ENCODE measurements around the gene LRRC8D.
"Not testable (repeated sequence)": the region's sequence is repeated elsewhere in the genome, so short reads cannot be mapped to it uniquely, and the experiment has no call there.

Gene LRRC8D

DNA sequence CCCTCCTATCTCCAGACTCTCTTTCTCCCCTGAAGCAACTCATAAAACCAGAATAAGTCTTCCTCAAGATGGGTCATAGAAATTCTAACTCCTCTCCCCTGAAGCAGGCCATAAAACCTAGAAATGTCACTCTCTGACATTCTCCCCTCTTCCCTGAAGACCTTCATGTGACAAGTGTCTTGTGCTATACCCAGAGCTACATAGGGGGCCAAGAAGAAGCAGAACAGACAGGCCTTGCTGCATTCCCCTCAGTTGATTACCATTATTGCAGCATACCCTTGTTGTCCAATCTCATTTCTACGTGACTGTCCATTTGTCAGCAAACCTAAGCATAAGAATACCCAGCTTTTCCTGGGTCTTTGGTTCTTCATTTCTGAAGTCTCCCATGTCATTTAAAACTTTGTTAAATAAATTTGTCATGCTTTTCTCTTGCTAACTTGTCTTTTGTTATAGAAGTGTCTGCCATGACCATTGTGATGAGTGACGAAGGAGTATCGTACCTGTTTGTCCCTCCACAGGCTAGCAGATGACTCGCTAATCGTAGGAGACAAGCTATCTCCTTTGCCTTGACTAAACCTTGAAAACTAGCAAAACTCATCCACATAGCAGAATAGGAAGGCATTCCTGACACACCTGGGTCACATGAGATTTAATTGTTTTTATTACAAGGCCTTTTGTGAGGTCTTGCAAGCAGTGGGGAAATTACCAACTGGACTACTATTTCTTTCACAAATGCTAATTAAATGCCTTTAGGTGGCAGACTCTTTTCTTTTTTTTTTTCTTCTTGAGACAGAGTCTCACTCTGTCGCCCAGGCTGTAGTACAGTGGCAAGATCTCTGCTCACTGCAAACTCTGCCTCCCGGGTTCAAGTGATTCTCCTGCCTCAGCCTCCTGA is 134.7 kb downstream of the LRRC8D start:
- DNase-seq (ENCODE audit: low read depth, low spot score) = no peak

DNA sequence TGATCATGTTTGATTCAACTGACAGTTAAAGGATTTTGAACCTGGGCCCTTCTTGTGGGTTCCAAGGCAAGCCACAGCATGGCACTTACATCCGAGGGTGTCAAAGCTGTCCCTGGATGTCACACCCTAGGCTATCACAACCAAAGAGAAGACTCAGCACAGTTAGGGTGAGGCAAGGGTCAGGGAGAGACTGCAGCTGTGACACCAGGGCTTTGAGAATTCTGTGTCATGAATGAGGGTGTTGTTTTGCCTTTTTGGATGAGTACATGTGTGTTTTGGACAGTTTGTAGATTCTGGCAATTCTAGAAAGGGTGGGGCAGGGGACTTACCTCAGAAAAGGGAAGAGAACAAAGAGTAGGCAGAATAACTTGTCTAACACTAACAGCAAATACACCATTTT is 136.3 kb downstream of the LRRC8D start:
- no peak for DNase-seq (ENCODE audit: low read depth, low spot score)

DNA sequence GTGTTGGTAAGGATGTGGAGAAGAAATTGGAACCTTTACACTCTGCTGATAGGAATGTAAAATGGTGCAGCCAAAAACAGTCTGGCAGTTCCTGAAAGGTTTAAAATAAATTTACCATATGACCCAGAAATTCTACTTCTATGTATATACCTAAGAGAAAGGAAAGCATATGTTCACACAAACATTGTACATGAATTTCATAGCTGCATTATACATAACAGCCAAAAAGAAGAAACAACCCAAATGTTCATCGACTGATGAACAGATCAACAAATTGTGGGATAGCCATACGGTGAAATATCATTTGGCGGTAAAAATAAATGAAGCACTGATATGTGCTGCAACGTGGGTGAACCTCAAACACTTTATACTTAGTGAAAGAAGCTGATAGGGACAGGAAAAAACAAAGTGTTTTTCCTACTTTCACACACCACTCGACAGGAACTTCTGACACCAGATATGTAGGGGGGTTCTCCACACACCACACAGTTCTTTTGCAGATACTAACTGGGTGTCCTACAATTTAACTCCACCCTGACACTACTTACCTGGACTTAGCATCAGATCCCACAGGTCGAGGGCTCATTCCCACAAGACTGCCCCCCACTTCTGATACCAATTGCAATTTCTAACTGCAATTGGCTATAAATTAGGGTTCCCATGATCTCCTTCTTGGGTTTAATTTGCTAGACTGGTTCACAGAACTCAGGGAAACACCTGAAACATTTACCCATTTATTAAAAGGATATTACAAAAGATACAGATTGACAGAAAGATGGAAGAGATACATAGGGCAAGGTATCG is 138.2 kb downstream of the LRRC8D start:
- DNase-seq (ENCODE audit: low read depth, low spot score) = no peak

DNA sequence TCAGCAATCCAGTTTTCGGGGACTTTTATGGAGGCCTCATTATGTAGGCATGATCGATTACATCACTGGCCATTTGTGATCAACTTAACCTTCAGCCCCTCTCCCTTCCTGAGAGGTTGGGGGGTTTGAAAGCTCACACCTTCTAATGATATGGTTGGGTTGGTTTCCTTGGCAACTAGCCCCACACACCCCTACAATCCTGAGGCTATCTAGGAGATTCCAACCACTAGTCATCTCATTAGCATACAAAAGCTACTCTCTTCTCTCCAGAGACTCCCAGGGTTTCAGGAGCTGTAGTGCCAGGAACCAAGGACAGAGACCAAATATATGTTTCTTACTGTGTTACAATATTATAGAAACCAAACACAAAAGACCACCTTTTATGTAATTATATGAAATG is 138.9 kb downstream of the LRRC8D start:
- DNase-seq (ENCODE audit: low read depth, low spot score) = no peak

DNA sequence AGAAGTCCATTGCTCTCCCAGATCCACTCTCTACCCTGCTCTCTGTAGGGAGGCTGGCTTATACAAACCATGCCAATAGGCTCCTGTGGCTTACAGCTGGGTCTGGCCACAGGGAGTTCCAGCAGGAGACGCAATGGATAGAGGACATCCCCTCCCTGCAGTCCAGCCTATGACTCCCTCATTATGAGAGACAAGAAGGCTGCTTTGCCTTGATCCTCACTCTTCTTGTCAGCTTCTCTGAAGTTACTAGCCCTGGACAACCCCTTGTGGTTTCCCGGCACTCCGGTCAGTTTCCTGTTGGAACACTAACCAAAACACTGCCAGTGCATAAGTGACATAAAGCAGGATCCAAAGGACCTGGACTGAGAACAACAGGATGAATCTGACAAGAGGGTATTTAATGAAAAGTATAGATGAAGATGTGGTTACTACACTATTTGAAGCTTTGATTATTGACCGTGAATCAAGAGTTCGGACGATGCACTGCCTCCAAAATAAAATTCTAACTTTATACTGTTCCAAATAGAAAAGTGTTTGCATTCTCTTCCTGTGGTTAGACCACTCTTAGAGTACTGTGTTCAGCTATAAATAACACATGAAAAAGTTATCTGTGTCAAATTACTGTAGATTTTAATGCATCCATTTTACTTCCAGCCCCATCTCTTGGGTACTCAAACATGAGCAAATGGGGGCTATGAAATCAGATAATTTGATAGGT is 141.4 kb downstream of the LRRC8D start:
- peak; percentile 60 for DNase-seq (ENCODE audit: low read depth, low spot score)

DNA sequence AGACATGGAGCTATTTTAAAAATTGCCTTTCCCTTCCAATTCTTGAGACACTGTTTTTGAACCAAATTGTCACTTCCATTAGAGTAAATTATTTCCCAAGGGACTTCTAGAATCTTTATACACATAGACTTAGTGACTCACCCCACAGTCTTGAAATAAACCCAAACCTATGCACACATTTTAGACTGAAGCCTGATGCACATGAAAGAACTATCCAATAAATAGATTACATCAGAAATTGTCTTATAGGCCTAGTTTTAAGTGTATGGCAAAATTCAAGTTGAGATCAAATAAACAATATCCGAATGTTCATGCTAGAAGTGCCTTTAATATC is 141.9 kb downstream of the LRRC8D start:
- no peak for DNase-seq (ENCODE audit: low read depth, low spot score)

DNA sequence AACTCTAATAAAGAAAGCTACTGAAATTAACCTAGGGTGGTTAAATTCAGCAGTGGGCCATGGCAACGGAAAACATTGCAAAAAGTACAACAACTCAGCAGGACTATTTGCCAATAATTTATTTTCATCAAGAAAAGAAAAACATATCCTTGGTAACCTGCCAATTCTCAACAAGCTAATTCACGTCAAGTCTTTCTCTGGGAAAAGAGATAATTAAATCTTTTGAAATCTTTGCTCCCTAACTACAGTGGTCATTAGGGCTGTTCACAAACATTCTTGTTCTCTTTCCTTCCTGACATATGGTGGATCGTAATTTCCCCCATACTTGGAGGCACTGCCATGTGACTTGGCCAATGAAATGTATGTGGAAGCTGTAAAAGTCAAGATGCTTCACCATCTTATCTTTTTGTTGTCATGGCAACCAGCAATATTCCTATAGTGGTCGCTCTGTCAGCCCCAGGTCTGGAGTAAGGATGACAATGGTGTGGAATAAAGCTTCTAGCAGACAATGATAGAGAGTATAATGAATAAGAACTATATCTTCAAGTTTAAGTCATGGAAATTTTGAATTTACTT is 144.4 kb downstream of the LRRC8D start:
- DNase-seq (ENCODE audit: low read depth, low spot score) = no peak

DNA sequence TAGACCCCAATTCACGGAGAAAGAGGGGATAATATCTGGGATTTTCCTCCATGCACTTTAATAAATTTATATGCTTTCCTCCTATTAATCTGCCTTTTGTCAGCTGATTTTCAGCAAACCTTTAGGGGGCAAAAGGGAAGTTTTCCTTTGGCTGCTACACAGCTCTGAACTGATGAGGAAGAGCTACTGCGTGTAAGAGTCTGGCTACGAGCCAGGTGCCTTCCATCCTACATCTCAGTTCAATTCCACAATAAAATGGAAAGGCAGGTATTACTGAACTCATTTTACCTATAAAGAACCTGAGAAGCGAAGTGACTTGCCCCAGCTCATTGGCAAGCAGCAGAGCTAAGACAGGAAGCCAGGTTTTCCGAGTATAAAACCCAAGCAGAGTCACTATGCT is 145.8 kb downstream of the LRRC8D start:
- no peak for DNase-seq (ENCODE audit: low read depth, low spot score)

DNA sequence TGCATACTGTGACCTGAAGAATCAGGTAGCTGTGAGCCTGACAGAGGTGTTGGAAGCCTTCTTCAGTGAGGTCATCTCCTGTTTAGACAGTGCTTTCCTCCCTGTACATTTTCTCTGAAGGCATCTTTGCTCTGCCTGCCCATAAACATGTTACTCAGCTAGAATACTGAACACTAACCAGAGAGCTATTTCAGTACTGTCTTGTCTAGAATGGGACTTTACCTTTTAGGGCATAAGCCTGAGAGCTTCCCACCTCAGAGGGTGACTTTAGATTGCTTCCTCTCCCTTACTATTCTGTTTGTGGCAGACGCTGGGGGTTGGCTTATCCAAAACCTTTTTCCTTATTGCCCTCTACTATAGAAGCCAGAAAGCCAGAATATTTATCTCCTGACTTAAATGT is 150.8 kb downstream of the LRRC8D start:
- DNase-seq (ENCODE audit: low read depth, low spot score) = no peak

DNA sequence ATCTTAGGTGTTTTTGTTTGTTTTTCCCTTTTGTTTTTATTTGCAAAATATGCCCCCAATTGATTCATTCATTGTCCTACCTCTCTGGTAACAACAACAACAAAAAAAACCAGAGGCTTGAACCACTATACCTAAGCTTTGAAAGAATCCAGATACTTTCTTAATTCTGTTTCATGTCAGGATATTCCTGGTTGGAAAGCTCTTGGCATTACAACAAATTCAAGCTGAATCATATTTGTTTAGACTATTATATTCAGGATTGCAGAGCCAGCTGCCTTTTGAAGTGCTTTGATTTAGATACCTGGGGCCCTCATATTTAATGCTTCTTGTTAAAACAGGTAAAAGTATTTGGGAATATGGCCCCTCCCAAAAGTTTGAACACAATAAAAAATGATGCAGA is 151.2 kb downstream of the LRRC8D start:
- no peak for DNase-seq (ENCODE audit: low read depth, low spot score)

DNA sequence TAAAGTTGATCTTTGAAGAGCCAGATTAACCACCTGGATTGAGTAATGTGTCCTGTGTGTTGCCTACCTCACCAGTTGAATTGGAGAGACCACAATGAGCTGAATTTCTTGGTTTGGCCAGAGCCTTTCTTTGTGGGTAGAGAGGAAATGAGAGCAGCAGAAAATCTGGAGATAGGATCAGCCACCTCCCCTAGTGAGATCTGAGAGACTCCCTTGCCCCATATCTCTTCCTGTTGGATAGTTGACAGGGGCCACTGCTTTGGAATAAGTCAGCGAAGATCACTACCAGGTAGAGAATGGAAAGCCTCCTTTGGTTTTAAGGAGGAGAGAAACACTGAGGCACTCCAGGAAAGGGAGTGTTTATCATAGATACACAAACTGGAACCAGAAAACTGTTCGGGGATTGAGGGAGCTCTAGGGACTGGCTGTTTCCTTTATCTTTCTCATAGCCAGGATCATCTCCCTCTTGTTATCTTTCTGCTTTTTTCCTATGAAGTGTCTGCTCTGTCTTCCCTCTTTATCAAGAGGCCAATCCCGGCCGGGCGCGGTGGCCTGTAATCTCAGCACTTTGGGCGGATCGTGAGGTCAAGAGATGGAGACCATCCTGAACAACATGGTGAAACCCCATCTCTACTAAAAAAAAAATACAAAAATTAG is 152.8 kb downstream of the LRRC8D start:
- no peak for DNase-seq (ENCODE audit: low read depth, low spot score)

DNA sequence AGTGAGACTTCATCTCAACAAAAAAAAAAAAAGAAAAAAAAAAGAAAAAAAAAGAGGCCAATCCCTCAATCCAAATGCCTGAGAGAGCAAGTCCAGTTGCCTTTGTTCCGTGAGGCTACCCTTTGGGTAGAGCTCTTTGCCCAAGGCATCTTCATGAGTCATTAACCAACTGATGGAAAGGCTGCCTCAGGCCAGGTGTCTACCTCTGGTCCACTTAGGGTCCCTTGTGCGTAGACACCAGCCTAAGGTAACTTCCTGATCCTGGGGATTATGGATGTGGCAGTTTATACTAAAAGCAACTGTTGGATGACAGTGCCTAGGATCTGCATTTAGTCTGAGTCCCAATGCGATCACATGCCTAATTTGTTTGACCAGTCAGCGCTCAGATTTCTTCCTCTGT is 153.4 kb downstream of the LRRC8D start:
- DNase-seq (ENCODE audit: low read depth, low spot score) = no peak

DNA sequence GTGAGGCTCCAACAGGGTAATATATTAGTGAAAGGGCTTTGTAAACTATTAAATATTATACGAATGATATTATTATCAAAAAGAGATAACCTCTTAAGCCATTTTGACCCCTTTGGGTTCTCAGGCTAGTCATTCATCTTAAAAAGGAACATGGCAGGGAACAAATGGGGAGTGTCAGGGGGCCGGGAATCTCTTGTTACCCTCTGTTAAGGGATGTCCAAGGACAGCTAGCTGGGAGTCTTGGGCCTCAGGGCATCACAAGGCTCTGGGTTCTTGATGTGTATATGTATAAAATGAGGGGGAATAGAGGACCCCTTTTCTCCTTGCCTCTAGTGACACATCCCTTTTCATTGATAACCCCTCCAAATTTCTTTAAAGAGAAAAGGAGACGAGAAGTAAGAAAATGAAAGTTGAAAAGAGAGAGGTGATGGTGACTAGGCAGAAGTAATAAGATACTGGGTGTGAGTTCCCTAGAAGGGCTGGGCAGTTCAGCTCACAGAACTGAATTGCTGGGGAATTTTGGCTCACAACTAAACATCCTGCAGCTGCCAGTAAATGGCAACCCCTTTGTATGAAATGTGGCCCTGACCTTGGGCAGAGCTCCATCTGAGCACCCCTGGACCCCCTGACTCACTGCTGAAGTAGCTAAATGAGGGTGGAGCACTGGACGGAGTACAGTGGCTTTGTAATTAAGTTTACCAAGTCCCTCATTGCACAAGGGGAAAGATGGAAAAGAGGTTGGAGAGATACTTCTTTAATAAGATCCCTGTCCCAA is 154.1 kb downstream of the LRRC8D start:
- DNase-seq (ENCODE audit: low read depth, low spot score) = peak; percentile 80

DNA sequence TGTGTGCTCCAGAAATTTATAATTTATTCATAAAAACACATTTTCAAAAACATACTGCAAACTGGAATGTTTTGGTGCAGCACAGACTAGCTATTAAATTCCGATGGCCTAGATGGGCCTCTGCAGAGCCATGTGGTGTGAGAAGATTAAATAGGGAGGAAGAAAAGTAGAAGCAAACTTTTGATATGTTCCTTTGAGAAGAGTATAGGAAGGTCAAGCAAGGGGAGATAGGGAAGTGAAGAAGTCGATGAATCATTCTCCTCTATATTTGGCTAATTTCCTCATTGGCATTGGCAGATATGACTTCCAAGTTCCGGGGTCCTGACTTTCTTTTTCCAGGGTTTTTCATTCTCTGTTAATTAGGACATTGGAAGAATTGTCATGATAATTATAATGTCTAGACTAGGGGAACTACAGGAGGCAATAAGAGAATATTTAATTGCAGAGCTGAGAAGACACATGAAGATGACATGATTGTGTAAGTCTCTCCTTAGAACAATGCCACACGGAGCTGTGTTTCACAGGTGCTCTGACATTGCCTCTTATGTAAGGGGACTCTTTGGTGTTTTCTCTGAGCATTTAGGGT is 154.8 kb downstream of the LRRC8D start:
- no peak for DNase-seq (ENCODE audit: low read depth, low spot score)

DNA sequence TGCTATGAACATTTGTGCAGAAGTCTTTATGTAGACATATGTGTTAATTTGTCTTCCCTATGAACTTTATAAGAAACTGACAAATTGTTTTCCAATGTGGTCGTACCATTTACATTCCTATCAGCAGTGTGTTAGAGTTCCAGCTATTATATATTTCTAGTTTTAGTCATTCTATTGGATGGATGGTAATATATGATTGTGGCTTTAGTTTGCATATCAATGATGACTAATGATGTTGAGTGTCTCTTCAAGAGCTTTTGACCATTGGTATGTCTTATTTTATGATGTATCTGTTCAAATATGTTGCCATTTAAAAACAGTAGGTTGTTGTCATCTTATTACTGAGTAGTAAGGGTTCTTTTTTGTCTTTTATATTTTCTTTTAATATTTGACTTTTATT is 157.9 kb downstream of the LRRC8D start:
- no peak for DNase-seq (ENCODE audit: low read depth, low spot score)

DNA sequence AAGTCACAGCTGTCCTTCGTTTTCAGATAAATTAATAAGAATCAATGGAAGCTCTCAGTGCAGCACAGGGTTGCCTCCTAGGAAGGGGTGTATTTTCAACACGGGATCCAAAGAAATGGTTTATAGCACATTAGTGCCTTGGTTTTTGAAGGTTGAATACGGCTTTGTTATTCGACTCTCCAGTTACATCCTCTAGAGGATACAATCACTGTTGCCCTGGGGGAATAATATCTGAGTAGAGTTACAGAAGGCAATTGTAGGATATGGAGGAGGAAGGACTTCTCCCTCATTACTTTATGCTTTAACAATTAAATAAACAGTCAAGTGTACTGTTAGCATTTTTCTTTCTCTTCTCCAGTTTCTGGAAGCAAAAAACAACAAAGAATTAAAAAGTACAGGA is 159.8 kb downstream of the LRRC8D start:
- no peak for DNase-seq (ENCODE audit: low read depth, low spot score)

DNA sequence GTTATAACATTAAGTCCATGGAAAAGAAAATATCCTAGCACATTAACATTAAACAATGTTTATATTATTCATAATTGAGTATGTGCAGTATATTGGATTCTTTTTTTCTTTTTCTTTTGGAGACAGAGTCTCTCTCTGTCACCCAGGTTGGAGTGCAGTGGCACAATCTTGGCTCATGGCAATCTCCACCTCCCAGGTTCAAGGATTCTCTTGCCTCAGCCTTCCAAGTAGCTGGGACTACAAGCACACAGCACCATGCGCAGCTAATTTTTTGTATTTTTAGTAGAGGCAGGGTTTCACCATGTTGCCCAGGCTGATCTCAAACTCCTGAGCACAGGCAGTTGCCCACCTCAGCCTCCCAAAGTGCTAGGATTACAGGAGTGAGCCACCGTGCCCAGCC is 162.0 kb downstream of the LRRC8D start:
- DNase-seq (ENCODE audit: low read depth, low spot score) = not testable (repeated sequence)

DNA sequence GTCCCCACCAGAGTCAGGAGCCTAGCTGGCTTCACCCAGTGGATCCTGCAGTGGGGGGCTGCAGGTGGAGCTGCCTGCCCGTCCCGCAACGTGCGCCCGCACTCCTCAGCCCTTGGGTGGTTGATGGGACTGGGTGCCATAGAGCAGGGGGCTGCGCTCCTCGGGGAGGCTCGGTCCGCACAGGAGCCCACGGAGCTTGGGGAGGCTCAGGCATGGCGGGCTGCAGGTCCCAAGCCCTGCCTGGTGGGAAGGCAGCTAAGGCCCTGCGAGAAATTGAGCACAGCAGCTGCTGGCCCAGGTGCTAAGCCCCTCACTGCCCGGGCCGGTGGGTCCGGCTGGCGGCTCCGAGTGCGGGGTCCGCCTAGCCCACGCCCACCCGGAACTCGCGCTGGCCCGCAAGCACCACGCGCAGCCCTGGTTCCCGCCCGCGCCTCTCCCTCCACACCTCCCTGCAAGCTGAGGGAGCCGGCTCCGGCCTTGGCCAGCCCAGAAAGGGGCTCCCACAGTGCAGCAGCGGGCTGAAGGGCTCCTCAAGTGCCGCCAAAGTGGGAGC is 163.8 kb downstream of the LRRC8D start:
- DNase-seq (ENCODE audit: low read depth, low spot score) = not testable (repeated sequence)

DNA sequence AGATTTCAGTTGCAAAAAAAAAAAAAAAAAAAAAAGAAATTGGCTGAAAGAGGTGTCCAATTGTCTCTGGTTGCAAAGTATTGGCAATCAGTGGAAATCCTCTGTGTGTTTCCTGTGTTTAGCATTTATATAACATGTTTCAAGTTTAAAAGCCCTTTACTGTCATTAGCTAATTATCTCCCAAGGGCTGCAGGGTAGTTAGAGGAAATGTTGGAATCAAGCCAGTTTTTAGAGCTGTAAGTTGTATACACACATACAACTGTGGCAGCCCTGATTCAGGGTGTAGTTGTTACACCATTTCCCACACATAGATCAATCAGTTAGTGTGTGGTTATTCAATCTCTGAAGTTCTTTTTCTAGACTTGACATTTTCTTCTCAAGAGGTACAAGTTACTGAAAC is 165.2 kb downstream of the LRRC8D start:
- no peak for DNase-seq (ENCODE audit: low read depth, low spot score)
